Hindlimb muscle (tissue), 1 donor: ENCODE results near the gene MEN1. TPM values are rescaled to one million over a fixed set of nuclear protein-coding genes. Genes with fewer than 3 reads are reported as not detected.
"Not testable (repeated sequence)": the region's sequence is repeated elsewhere in the genome, so short reads cannot be mapped to it uniquely, and the experiment has no call there.

Experiments
- DNase-seq: peaks from one replicate; pipeline ENCODE4 v3.0.0-alpha.2; 2013
- polyA plus RNA-seq: library from polyadenylated mRNA; unstranded; fragments of 120-200 nt; gene quantifications from one replicate; pipeline ENCODE4 v1.2.1, GENCODE V29; 2013; ENCODE audit not compliant: insufficient read length

MEN1 gene
- polyA plus RNA-seq, 1 donor: 22.3 TPM

DNA sequence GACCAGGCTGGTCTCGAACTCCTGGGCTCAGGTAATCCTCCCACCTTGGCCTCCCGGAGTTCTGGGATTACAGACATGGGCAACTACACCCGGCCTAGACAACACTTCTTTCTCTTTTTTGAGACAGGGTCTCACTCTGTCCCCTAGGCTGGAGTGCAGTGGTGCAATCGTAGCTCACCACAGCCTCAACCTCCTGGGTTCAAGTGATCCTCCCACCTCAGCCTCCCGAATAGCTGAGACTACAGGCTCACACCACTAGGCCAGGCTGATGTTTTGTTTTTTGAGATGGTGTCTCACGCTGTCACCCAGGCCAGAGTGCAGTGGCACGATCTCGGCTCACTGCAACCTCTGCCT lies 35.4 kb upstream of the MEN1 start:
- DNase-seq: not testable (repeated sequence)

- no peak for DNase-seq
These were observed 34.9 kb upstream of the MEN1 start for GRCh38 chr11:64845129-64845775.

- DNase-seq: peak; percentile 79
These were observed 34.2 kb upstream of the MEN1 start, which contains the start of gene CDC42BPG for GRCh38 chr11:64844330-64845128. Gene CDC42BPG (minus strand): TSS chr11:64844653. CDS start chr11:64844569, 84 bp downstream.

DNA sequence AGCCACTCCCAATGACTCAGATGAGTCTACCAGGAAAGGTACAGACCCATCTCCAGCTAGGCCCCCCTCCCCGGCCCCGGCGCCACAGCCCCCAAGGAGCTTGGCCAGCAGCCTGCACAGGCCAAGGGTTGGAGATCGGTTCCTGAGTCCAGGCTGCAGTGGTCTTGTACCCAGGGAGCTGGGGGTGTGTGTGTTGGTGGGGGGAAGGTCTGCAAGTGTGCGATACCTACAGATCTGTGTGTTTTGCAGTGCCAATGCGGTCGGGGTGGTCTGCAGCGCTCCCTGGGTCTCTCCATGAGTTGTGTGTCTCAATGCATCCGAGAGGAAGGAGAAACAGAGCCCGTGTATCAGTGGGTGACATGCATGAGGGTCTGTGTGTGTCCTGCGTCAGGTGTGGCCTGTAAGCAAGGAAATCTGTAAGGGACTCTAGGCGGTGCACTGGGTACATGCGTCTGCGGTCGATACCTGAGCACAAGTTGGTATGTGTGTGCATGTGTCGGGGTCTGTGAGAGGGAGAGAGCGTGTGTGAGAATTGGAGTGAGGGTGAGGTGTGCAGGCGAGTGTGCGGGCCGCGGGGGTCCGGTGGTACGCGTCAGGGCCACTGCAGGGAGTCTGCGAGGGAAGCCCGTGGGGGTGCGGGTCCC lies 33.5 kb upstream of the MEN1 start:
- DNase-seq: no peak

DNA sequence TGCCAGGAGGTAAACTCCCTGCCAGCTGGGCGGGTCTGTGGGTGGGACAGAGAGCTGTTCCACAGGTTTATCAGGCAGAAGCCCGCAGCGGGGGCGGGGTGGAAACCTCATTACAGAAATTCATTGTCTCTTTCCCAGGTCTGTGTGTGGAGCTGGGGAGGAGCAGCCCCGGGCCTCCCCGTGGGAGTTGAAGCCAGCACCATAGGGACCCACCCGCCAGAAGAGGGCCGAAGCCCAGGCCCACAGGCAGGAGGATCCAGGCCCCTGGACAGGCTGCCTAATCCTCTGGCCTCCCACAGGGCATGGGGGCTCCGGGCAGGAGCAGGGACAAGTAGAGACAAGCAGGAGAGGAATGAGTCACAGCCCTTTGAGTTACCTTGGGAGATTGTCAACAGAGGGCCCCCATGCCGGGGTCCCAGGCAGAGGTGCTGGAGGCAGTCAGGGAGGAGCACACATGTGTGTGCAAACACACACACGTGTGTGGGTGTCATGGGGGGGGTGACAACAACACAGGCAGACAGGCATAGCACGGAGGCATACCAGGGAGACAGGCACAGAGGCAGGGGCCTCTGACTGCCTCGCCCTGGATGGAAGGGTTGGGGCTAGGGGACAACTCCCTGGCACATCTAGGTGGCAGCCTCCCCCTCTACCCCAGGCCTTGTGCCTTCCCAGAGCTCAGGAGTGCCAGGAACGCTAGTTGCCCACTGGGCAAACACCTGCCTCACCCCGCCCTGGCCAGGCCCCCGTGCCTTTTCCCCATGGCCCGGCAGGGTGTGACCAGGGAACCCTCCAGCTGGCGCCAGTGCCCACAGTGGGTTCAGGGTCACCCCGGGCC lies 32.7 kb upstream of the MEN1 start:
- no peak for DNase-seq

DNA sequence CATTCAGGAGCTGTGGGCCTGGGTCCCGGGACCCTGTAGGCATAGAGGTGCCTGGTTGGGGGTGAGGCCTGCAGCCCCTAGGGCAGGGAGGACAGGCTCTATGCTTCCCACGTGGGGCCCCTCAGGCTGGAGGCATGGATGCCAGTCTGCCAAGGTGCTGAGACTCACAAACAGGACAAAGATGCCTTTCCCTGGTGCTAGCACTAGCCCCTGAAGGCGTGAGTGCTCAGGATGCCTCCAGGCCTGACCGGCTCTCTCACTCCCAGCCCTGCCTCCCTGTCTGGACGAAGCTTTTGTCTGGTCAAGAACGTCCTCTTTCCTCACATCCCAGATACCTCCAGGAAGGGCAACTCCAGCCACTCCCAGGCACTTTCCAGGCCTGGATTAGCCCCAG lies 32.0 kb upstream of the MEN1 start:
- no peak for DNase-seq

GRCh38 chr11:64841592-64842365 lies 31.4 kb upstream of the MEN1 start:
- no peak for DNase-seq

GRCh38 chr11:64839887-64840782 lies 29.8 kb upstream of the MEN1 start:
- no peak for DNase-seq

- no peak for DNase-seq
These were observed 29.0 kb upstream of the MEN1 start for GRCh38 chr11:64839335-64839734.

- no peak for DNase-seq
These were observed 28.4 kb upstream of the MEN1 start for GRCh38 chr11:64838600-64839334.

DNA sequence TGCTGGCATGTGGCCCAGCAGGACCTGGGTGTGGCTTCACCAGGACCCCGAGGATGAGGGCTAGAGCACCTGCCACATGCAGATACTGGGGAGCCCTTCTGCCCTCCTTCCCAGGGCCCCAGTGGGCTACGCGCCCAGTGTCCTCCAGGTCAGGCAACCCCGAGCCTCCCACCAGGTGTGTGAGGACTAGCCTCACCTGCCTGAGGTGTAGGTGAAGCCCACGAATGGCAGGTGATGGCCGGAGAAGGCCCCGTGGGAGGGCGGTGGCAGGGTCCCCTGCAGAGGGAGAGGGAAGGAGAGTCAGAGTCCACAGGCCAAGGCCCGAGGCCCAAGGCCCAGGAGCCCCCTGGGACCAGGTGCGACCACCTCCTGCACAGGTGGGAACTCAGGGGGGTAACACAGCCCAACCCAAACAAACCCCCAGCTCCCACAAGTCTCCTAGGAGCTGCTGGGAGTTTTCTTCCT lies 27.6 kb upstream of the MEN1 start:
- no peak for DNase-seq

DNA sequence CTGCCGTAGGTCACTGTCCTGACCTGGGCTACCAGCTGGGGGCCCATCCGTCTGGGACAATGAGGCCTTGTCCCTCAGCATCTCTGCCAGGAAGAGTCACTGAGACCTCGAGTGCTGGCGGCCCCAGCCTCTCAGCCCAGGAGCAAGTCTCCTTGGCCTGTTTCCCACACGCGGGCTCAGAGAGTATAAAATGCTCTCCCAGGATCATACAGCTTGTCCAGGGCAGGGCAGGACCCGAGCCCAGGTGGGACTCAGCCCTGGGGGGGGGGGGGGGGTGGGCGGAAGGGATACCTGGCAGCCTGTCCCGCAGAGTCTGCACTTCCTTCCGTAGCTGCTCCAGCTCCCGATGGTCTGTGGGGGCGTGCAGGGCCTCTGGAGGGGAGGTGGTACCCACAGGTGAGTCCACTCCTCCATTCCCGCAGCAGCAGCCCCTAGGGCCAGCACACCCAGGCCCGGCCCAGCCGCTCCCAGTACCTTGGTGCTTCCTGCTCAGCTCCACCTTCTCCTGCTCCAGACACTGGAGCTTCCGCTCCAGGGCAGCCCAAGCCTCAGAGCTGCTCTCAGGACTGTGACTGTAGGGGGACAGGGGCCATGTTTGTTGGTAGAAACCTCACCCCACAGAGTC lies 26.2 kb upstream of the MEN1 start:
- DNase-seq: no peak

DNA sequence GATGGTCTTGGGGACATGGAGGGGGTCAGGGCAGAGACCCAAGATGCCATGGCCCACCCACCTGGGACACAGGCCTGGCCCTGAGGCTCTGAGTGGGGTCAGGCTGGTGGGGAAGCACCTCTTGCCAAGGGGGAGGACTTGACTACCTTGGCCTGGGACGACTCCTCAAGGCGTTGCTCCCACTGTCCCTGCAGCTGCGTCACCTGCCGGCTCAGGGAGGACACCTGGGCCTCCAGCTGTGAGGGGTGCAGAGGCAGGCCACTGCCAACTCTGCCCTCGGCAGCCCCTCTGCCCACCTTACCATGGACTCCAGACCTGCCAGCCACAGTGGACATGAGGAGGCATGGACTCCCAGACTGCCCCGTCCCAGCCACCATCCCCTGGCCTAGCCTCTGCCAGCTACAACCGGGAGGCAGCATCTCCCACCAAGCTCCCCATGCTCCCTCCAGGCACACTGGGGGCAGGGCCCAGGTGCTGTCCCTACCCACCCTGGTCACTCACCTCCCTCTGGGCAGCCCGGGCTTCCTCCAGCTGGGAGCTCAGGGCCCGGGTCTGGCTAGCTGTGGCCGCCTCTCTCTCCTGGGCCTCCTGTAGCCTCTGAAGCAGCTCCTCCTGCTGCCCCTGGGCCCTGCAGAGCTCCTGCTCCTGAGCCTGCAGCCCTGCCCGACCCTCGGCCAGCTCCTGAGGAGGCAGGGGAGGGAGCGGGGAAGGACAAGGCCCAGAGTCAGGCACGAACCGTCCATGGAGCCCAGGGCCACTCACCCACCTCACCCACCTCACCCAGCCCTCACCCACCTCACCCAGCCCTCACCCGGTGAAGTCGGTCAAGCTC lies 25.5 kb upstream of the MEN1 start:
- no peak for DNase-seq

DNA sequence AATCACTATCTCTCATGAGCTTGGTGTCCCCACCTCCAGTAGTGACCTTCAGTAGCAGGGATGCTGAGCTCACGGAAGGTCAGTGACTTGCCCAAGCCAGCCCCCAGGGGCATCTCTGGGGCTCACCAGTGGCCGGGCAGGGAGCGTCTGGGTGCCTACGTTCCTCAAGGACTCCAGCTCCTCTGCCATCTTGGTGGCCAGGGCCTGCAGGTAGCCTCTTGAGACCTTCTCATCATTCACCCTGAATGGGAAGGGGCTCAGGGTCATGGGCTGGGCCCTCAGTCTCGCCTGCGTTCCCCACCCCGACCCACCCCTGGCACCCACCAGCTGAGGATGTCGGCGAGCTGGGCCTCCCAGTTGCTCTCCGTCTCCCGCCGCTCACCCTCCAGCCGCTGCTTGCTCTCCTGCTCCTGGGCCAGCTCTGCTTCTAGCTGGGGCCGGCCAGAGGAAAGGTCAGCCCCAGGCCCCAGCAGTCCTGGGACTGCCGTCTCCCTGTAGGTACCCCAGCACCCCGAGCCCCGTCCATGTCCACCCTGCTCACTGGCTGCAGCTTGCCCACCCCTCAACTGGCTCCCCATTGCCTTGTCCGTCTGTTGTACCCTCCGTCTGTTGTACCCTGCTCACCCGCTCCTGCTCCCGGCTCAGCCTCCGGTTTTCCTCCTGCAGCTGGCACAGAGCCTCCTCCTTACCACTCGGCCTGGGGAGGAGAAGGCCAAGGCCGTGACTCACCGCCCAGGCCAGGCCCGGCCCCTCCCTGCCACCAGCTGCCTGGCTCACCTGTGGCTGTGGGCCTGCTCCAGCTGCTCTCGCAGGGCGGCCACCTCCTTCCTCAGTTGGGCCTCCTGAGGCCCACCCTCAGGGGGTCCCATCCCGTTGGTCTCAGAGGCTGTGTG lies 24.6 kb upstream of the MEN1 start:
- DNase-seq: no peak

DNA sequence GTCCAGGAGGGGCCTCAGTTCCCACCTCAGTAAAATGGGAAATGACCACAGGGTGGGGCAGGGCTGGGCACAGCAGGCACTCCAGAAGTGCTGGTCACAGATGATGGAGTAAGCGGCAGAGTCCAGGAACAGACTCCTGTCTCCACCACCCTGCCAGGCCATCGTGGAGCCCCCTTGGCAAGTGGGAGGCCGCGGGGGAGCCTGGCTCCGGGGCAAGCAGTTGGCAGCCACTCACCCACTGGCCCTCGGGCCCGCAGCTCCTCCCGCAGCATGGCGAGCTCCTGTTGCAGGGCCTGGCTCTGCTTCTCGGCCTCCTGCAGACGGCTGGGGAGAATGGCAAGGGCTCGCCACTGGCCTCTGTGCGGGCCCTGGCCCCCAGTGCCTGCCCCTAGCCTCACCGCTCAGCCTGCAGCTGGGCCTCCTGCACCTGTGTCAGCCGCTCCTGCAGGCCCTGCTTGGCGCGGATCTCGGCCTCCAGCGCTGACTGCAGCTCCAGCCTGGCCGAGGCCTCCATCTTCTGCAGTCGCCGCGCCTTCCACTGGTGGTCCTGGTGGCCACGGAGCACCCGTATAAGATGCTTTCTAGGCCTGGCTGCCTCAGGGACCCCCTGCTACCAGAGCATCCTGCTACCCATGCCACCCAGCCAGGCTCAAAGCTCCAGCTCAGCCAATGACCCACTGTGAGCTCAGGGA lies 23.8 kb upstream of the MEN1 start:
- no peak for DNase-seq

DNA sequence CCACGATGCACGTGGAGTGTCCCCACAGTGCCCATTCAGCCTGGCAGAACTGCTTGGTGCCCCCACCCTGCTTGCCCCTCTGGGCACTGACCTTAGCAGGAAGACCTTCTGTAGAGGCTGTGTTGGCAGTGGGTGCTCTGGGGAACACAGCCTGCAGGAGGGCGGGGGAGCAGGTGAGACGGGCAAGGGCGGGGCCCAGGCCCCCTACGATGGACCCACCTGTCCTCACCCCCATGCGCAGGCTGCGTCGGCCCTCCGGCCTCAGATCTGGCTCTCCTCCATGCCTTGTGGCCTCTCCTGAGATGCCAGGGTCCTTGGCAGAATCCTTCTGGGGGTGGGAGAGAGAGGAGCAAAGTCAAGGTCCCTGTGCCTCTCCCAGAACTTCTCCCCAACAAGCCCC lies 23.2 kb upstream of the MEN1 start:
- DNase-seq: no peak

- no peak for DNase-seq
These were observed 22.8 kb upstream of the MEN1 start for GRCh38 chr11:64833198-64833502.
